K562 (cell line): Measurements from ENCODE around the gene RNU6-9. TPM values are rescaled to one million over a fixed set of nuclear protein-coding genes. Genes with fewer than 3 reads are reported as not detected.
A peak's percentile ranks its signal among the peaks of the same experiment; 100 is the strongest.

ENCODE experiments used
- ATAC-seq: fragments of 200-7000 bp; cut with Tn5 transposase; 3 replicates; pipeline ENCODE4 v1.9.1; 2020; ENCODE audit warnings: moderate library complexity
- BruUV-seq: library from RNA; stranded (reverse); fragments of 400-500 nt; replicated peaks from 2 replicates; lab custom pipeline; 2021; lab: Mats Ljungman, UMichigan
- CTCF ChIA-PET: fragments of 300-600 bp; formaldehyde crosslinking; extraction: SDS; loops from one replicate; lab custom pipeline; 2021; ENCODE audit warnings: low intra/inter-chr PET ratio; lab: Yijun Ruan, JAX
- POLR2A ChIA-PET: fragments of 300-600, 350-650 bp; sonication (Branson Sonifier 250); formaldehyde crosslinking; extraction: SDS; loops from one replicate; lab custom pipeline; 2021; ENCODE audit warnings: antibody characterized with exemption, inconsistent platforms; lab: Yijun Ruan, JAX
- DNase-seq, 4 experiments: peaks; one replicate each; pipeline versions ENCODE4 v3.0.0 to v3.0.0-alpha.2; 2011 to 2018; ENCODE audit warnings: low spot score in 3 of 4, mixed read lengths in 3 of 4; ENCODE audit errors: extremely low read depth in 1 of 4
- FAIRE-seq: peaks from 2 replicates; lab custom pipeline; 2011; peaks lifted over from hg19 to GRCh38; lab: Jason Lieb, UNC
- H2AFZ ChIP-seq: 2 replicates; pipeline ENCODE4 v1.6.0; 2011; ENCODE audit warnings: low read depth, low read length, control low read depth, inconsistent platforms
- H3K27ac ChIP-seq: fragments of 200-600 bp; 3 replicates; pipeline ENCODE4 v1.8.0; 2011; ENCODE audit warnings: low read depth, mild to moderate bottlenecking, control low read depth, inconsistent platforms, low read length, moderate library complexity, mixed read lengths; ENCODE audit errors: extremely low read depth
- H3K27me3 ChIP-seq, 2 experiments: fragments of 300-600 bp in 1 of 2; 2 replicates in 1 of 2; 3 replicates in 1 of 2; pipeline versions ENCODE4 v1.6.0 to v1.8.0; 2011; ENCODE audit warnings: inconsistent platforms in 2 of 2, low read length in 2 of 2, mild to moderate bottlenecking in 1 of 2, mixed read lengths in 1 of 2, moderate library complexity in 1 of 2; ENCODE audit not compliant: control insufficient read depth in 2 of 2, insufficient read depth in 2 of 2
- H3K36me3 ChIP-seq: fragments of 300-600 bp; 3 replicates; pipeline ENCODE4 v1.8.0; 2011; ENCODE audit warnings: mild to moderate bottlenecking, low read length, inconsistent platforms; ENCODE audit not compliant: control insufficient read depth, insufficient read depth
- H3K4me1 ChIP-seq, 2 experiments: fragments of 200-600 bp in 1 of 2; replicated peaks in 1 of 2; 2 replicates in 1 of 2; 3 replicates in 1 of 2; pipeline versions ENCODE4 v1.5.1 to v1.8.0; 2011; ENCODE audit warnings: inconsistent platforms in 2 of 2, low read length in 2 of 2, mild to moderate bottlenecking in 1 of 2, mixed read lengths in 1 of 2, moderate library complexity in 1 of 2; ENCODE audit not compliant: control insufficient read depth in 2 of 2, insufficient read depth in 2 of 2
- H3K4me2 ChIP-seq: 2 replicates; pipeline ENCODE4 v1.6.1; 2011; ENCODE audit warnings: low read length, control low read depth, inconsistent platforms, mixed read lengths; ENCODE audit not compliant: insufficient read depth
- H3K4me3 ChIP-seq: fragments of 200-600 bp; sonication (generic), shearing (Covaris generic); 2 replicates; pipeline ENCODE4 v1.5.1; 2016; ENCODE audit warnings: control low read depth, inconsistent platforms
- H3K79me2 ChIP-seq: fragments of 200-600 bp; 3 replicates; pipeline ENCODE4 v1.8.0; 2011; ENCODE audit warnings: low read length, inconsistent platforms; ENCODE audit not compliant: control insufficient read depth, insufficient read depth
- H3K9ac ChIP-seq, 2 experiments: 2 replicates each; pipeline versions ENCODE4 v1.6.0 to v1.6.1; 2011; ENCODE audit warnings: low read depth in 2 of 2, low read length in 2 of 2, control low read depth in 1 of 2, inconsistent platforms in 1 of 2, mild to moderate bottlenecking in 1 of 2, mixed read lengths in 1 of 2; ENCODE audit not compliant: insufficient read depth in 1 of 2
- H3K9me1 ChIP-seq: one replicate; pipeline ENCODE4 v1.6.0; 2011; ENCODE audit warnings: inconsistent platforms, mild to moderate bottlenecking, low read length, moderate library complexity; ENCODE audit not compliant: control insufficient read depth, insufficient read depth
- H3K9me3 ChIP-seq: replicated peaks from 2 replicates; pipeline ENCODE4 v1.5.1; 2011; ENCODE audit warnings: low read depth, low read length, inconsistent platforms; ENCODE audit not compliant: control insufficient read depth, insufficient read depth
- H4K20me1 ChIP-seq: replicated peaks from 2 replicates; pipeline ENCODE4 v1.6.1; 2011; ENCODE audit warnings: low read length, inconsistent platforms, mixed read lengths; ENCODE audit not compliant: control insufficient read depth, insufficient read depth
- ARID1B ChIP-seq: fragments of 450-650 bp; IDR thresholded peaks from 2 replicates; pipeline ENCODE4 v1.6.1; 2016; ENCODE audit warnings: antibody characterized with exemption, mild to moderate bottlenecking, inconsistent platforms
- COPS2 ChIP-seq: fragments of 450-650 bp; conservative IDR thresholded peaks from 2 replicates; pipeline ENCODE4 v1.6.1; 2016; ENCODE audit warnings: mild to moderate bottlenecking, moderate library complexity
- DDX20 ChIP-seq: fragments of 450-650 bp; IDR thresholded peaks from 2 replicates; pipeline ENCODE4 v1.6.1; 2016; ENCODE audit warnings: missing genetic modification characterization, low read depth, mild to moderate bottlenecking, missing compliant biosample characterization, moderate library complexity
- FOXA1 ChIP-seq: fragments of 450-650 bp; IDR thresholded peaks from 2 replicates; pipeline ENCODE4 v1.6.1; 2016; ENCODE audit warnings: mild to moderate bottlenecking, borderline replicate concordance
- FOXK2 ChIP-seq, 2 experiments: fragments of 450-650 bp; IDR thresholded peaks in 1 of 2; conservative IDR thresholded peaks in 1 of 2; 2 replicates each; pipeline ENCODE4 v1.6.1; 2016; ENCODE audit warnings: low read depth in 2 of 2, mild to moderate bottlenecking in 1 of 2
- ILK ChIP-seq: fragments of 450-650 bp; IDR thresholded peaks from 2 replicates; pipeline ENCODE4 v1.6.1; 2016; ENCODE audit warnings: missing genetic modification characterization, low read depth, mild to moderate bottlenecking, missing compliant biosample characterization, moderate library complexity, borderline replicate concordance
- KDM4B ChIP-seq, 2 experiments: fragments of 450-650 bp in 1 of 2; sonication (generic) in 1 of 2; IDR thresholded peaks; 2 replicates each; pipeline ENCODE4 v1.6.1; 2016 to 2017; ENCODE audit warnings: borderline replicate concordance in 2 of 2, antibody characterized with exemption in 1 of 2, low read depth in 1 of 2, mild to moderate bottlenecking in 1 of 2
- MBD2 ChIP-seq: sonication (generic); IDR thresholded peaks from 2 replicates; pipeline ENCODE4 v1.6.1; 2016; ENCODE audit warnings: low read depth, borderline replicate concordance
- PCBP2 ChIP-seq: fragments of 200-400 bp; formaldehyde crosslinking; IDR thresholded peaks from 2 replicates; pipeline ENCODE4 v1.6.1; 2018; ENCODE audit warnings: low read length, low read depth, mild to moderate bottlenecking, moderate library complexity; ENCODE audit not compliant: poor library complexity, severe bottlenecking
- PHF20 ChIP-seq: fragments of 450-650 bp; IDR thresholded peaks from 2 replicates; pipeline ENCODE4 v1.6.1; 2018; ENCODE audit not compliant: partially characterized antibody
- SAFB2 ChIP-seq: fragments of 200-400 bp; formaldehyde crosslinking; IDR thresholded peaks from 2 replicates; pipeline ENCODE4 v1.6.1; 2018; ENCODE audit warnings: borderline replicate concordance, low read length, low read depth, moderate library complexity; ENCODE audit not compliant: severe bottlenecking
- SRSF1 ChIP-seq: fragments of 200-400 bp; formaldehyde crosslinking; IDR thresholded peaks from 2 replicates; pipeline ENCODE4 v1.6.1; 2017; ENCODE audit warnings: mild to moderate bottlenecking, low read depth, low read length, moderate library complexity
- TAF7 ChIP-seq: fragments of 450-650 bp; IDR thresholded peaks from 2 replicates; pipeline ENCODE4 v1.6.1; 2016; ENCODE audit warnings: missing genetic modification characterization, missing compliant biosample characterization
- ZNF282 ChIP-seq: sonication (generic); formaldehyde crosslinking; IDR thresholded peaks from 2 replicates; pipeline ENCODE4 v1.8.1; 2023; ENCODE audit warnings: missing genetic modification reagents
- ZNF507 ChIP-seq: conservative IDR thresholded peaks from 2 replicates; pipeline ENCODE4 v1.6.1; 2017; ENCODE audit warnings: missing genetic modification characterization, missing compliant biosample characterization
- WGBS: fragments of 100-300 bp; shearing (Covaris generic); methylation state at CpG from one replicate; pipeline ENCODE4 v1.1.6; 2016; ENCODE audit warnings: low coverage, mixed read lengths; ENCODE audit not compliant: insufficient coverage; ENCODE audit errors: missing lambda C conversion rate; 5-methylcytosine and 5-hydroxymethylcytosine counted together
- in situ Hi-C: fragments of 300-500 bp; cut with MboI; formaldehyde crosslinking; loops from 4 replicates; pipeline ENCODE4 v1.15.0; 2018; ENCODE audit warnings: inconsistent platforms, mixed read lengths
- intact Hi-C: fragments of 100-400 bp; cut with micrococcal nuclease; formaldehyde crosslinking; loops from 2 replicates; pipeline ENCODE4 v1.14.2; 2022
- polyA plus RNA-seq, 8 experiments: library from polyadenylated mRNA; depleted of rRNA in 4 of 8; stranded (reverse) in 5 of 8; unstranded in 3 of 8; fragments of >200 nt; fragmentation: Nextera tagmentation in 2 of 8; fragmentation: Illumina TruSeq in 1 of 8; extraction: Ambion mirVana in 2 of 8; extraction: Trizol in 1 of 8; gene quantifications; 2 replicates each; pipeline versions ENCODE4 v1.2.1 to v1.2.3, GENCODE V29; 2011 to 2014; ENCODE audit warnings: inconsistent platforms in 1 of 8, missing spikeins in 1 of 8
- total RNA-seq, 7 experiments: library from RNA; depleted of rRNA in 6 of 7; stranded (reverse); fragments of >200 nt in 6 of 7; fragmentation: Illumina TruSeq in 2 of 7; extraction: Trizol in 2 of 7; gene quantifications; 2 replicates each; pipeline versions ENCODE4 v1.2.1 to v1.2.3, GENCODE V29; 2011 to 2021; ENCODE audit warnings: low replicate concordance in 1 of 7
- TF ChIP-seq, protein P1 (sequence below): IDR thresholded peaks from 2 replicates; pipeline ENCODE4 v1.6.1; 2011; ENCODE audit not compliant: insufficient read length; ENCODE audit errors: extremely low read depth
- TF ChIP-seq, protein P2 (sequence below): fragments of 250-450 bp; sonication (Bioruptor Pico); IDR thresholded peaks from 2 replicates; pipeline ENCODE4 v1.5.0; 2021
- TF ChIP-seq, protein P3 (sequence below), 2 experiments: fragments of 250-450 bp in 1 of 2; fragments of 450-650 bp in 1 of 2; sonication (Bioruptor Pico) in 1 of 2; IDR thresholded peaks; 2 replicates each; pipeline versions ENCODE4 v1.6.1 to v1.8.0; 2016 to 2021; ENCODE audit warnings: mild to moderate bottlenecking in 2 of 2, moderate library complexity in 2 of 2, missing compliant biosample characterization in 1 of 2, missing genetic modification characterization in 1 of 2

RNU6-9 gene
- total and polyA plus RNA-seq, 9 of the 15 experiments (the other 6 are each of a cell fraction or from before 2014, with no cell fraction given): not detected

DNA sequence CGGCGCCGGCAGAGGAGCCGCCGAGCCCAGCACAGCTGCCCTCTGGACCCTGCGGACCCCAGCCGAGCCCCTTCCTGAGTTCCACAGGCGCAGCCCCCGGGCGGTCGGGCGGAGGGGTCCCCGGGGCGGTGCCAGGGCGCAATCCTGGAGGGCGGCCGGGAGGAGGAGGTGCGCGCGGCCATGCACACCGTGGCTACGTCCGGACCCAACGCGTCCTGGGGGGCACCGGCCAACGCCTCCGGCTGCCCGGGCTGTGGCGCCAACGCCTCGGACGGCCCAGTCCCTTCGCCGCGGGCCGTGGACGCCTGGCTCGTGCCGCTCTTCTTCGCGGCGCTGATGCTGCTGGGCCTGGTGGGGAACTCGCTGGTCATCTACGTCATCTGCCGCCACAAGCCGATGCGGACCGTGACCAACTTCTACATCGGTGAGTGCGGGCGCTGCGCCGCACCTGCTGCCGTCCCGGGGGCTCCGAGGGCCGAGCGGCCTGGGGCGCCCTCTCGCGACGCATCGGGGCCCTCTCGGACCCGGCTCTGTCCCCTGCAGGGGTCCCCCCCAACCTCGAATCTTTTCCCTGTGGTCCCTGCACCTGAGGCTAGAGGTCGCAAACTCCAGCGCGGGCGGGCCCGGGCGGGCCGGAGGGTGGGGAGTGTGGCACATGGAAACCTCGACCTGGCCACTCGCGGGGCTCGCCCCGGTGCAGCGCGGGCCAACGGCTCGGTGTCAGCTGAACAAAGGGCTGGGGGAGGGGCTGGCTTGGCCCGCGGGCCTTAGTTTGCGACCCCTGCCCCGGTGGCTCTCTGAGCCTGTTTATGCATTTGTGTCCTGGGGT, 24.3 kb downstream of the RNU6-9 start, which contains the start of gene KISS1R:
KISS1R (plus strand) TSS at position 11 of the 829 bp plus-strand sequence; CDS start at position 181, 170 bp downstream.
- DNase-seq (peak; percentile 60 to 90 (median 74)), FAIRE-seq (peak; percentile 77), ATAC-seq (peak; percentile 81)
- intact Hi-C loops: loop anchor here (1.0 kb wide), 1 partner anchor 147 kb away; no protein-coding TSS in a partner anchor
- ChIA-PET CTCF (interaction anchor here (0.7 to 6.8 kb wide), 5 partner anchors 24 to 313 kb away, joined by 3 to 74 read pairs (median 6); partner anchors contain the start of genes MED16 and RNU6-9), POLR2A (interaction anchor here (0.6 kb wide), 3 partner anchors 29 to 120 kb away, joined by 3 read pairs; partner anchors contain the start of gene PTBP1)
- 1% methylated on average over 66 of the region's 87 CpGs for WGBS
- Histone ChIP-seq H3K27ac (peak within 1 kb of the TSS; percentile 89), H3K4me1 (peaks cover 6 to 69% of the 10 kb centered on the region in 2 experiments; a peak in 4 of 5 replicates), H3K4me3 (peak within 1 kb of the TSS; percentile 65), H2AFZ (peak within 1 kb of the TSS; percentile 83), H3K27me3 (no peaks in the 10 kb centered on the region), H3K4me2 (peak within 1 kb of the TSS; percentile 84), H3K79me2 (peaks cover 36% of the 10 kb centered on the region), H3K9me3 (no peaks in the 10 kb centered on the region), H3K9me1 (no peaks in the 10 kb centered on the region), H3K9ac (peak within 1 kb of the TSS; percentile 83 to 94), H3K36me3 (peaks cover 8% of the 10 kb centered on the region; the same call in 1 of the 3 replicates), H4K20me1 (no peaks in the 10 kb centered on the region)
- TSS peak; percentile 52 for BruUV-seq
- in situ Hi-C loops: no loop called here
- TF ChIP-seq ZNF507 (tag) (no peak), TAF7 (tag) (no peak), SAFB2 (no peak), ARID1B (no peak), ILK (tag) (no peak), PHF20 (peak; percentile 50), COPS2 (no peak), FOXA1 (no peak), FOXK2 (conservative IDR thresholded peaks at IDR 0.05 in 1 of 2, IDR thresholded peaks at IDR 0.05 in 1 of 2; ENCODE audit: low read depth in 2 of 2) (no peak), SRSF1 (no peak), DDX20 (tag) (no peak), KDM4B (IDR thresholded peaks at IDR 0.05; ENCODE audit: borderline replicate concordance in 2 of 2, low read depth in 1 of 2) (no peak), PCBP2 (peak; percentile 19), ZNF282 (peak; percentile 63), MBD2 (0 out of 2 replicates have a peak, but pooled peaks have one; percentile 20)
- TF ChIP-seq, protein P1, sequence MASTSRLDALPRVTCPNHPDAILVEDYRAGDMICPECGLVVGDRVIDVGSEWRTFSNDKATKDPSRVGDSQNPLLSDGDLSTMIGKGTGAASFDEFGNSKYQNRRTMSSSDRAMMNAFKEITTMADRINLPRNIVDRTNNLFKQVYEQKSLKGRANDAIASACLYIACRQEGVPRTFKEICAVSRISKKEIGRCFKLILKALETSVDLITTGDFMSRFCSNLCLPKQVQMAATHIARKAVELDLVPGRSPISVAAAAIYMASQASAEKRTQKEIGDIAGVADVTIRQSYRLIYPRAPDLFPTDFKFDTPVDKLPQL: no peak
- TF ChIP-seq, protein P2, sequence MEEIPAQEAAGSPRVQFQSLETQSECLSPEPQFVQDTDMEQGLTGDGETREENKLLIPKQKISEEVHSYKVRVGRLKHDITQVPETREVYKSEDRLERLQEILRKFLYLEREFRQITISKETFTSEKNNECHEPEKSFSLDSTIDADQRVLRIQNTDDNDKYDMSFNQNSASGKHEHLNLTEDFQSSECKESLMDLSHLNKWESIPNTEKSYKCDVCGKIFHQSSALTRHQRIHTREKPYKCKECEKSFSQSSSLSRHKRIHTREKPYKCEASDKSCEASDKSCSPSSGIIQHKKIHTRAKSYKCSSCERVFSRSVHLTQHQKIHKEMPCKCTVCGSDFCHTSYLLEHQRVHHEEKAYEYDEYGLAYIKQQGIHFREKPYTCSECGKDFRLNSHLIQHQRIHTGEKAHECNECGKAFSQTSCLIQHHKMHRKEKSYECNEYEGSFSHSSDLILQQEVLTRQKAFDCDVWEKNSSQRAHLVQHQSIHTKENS (CRISPR knock-in tag): no peak
- TF ChIP-seq, protein P3, sequence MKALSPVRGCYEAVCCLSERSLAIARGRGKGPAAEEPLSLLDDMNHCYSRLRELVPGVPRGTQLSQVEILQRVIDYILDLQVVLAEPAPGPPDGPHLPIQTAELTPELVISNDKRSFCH (CRISPR knock-in tag; IDR thresholded peaks at IDR 0.05): no peak
- TF ChIP-seq, protein P3 (tag; IDR thresholded peaks at IDR 0.05): peak; percentile 93
